PFSK-1 (cell line): ENCODE data around the gene CYTH1.

Experiments used
- FOXP2 ChIP-seq: optimal IDR thresholded peaks from 2 replicates; pipeline ENCODE3; 2011; ENCODE audit warnings: borderline replicate concordance, control low read depth, inconsistent platforms; ENCODE audit not compliant: insufficient read depth; ENCODE audit errors: extremely low read length, extremely low read depth
- POLR2AphosphoS5 ChIP-seq: IDR thresholded peaks from 2 replicates; pipeline ENCODE4 v1.6.1; 2012; ENCODE audit warnings: low read depth, mild to moderate bottlenecking, control low read depth, low read length, moderate library complexity
- SIN3A ChIP-seq: IDR thresholded peaks from 2 replicates; pipeline ENCODE4 v1.6.1; 2012; ENCODE audit warnings: mild to moderate bottlenecking, low read length, moderate library complexity, borderline replicate concordance; ENCODE audit not compliant: insufficient read depth
- TAF1 ChIP-seq: IDR thresholded peaks from 2 replicates; pipeline ENCODE4 v1.6.1; 2012; ENCODE audit warnings: low read length, control low read depth, borderline replicate concordance; ENCODE audit not compliant: insufficient read depth
- TF ChIP-seq, protein P1 (sequence below), 2 experiments: IDR thresholded peaks; 2 replicates each; pipeline versions ENCODE4 v1.6.1 to v1.8.0; 2011 to 2012; ENCODE audit warnings: low read depth in 2 of 2, low read length in 2 of 2, control low read depth in 1 of 2, inconsistent platforms in 1 of 2, mild to moderate bottlenecking in 1 of 2, moderate library complexity in 1 of 2; ENCODE audit not compliant: insufficient read depth in 1 of 2

CYTH1 gene

DNA sequence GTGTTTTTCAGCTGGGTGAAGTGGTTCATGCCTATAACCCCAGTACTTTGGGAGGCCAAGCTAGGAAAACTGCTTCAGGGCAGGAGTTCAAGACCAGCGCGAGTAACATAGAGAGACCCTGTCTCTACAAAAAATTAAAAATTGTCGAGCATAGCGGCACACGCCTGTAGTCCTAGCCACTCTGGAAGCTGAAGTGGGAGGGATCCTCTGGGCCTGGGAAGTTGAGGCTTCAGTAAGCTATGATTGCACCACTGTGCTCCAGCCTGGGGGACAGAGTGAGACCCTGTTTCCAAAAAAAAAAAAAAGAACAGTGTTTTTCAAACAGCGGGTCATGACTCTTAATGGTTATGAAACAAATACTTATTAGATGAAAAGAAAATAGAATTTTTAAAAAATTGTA is 2.3 kb upstream of the CYTH1 start:
- TF ChIP-seq SIN3A (no peak), TAF1 (no peak), POLR2AphosphoS5 (no peak), FOXP2 (no peak)
- TF ChIP-seq, protein P1, sequence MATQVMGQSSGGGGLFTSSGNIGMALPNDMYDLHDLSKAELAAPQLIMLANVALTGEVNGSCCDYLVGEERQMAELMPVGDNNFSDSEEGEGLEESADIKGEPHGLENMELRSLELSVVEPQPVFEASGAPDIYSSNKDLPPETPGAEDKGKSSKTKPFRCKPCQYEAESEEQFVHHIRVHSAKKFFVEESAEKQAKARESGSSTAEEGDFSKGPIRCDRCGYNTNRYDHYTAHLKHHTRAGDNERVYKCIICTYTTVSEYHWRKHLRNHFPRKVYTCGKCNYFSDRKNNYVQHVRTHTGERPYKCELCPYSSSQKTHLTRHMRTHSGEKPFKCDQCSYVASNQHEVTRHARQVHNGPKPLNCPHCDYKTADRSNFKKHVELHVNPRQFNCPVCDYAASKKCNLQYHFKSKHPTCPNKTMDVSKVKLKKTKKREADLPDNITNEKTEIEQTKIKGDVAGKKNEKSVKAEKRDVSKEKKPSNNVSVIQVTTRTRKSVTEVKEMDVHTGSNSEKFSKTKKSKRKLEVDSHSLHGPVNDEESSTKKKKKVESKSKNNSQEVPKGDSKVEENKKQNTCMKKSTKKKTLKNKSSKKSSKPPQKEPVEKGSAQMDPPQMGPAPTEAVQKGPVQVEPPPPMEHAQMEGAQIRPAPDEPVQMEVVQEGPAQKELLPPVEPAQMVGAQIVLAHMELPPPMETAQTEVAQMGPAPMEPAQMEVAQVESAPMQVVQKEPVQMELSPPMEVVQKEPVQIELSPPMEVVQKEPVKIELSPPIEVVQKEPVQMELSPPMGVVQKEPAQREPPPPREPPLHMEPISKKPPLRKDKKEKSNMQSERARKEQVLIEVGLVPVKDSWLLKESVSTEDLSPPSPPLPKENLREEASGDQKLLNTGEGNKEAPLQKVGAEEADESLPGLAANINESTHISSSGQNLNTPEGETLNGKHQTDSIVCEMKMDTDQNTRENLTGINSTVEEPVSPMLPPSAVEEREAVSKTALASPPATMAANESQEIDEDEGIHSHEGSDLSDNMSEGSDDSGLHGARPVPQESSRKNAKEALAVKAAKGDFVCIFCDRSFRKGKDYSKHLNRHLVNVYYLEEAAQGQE (IDR thresholded peaks at IDR 0.05; ENCODE audit: insufficient read depth in 1 of 2, low read depth in 2 of 2, low read length in 2 of 2), result no peak

DNA sequence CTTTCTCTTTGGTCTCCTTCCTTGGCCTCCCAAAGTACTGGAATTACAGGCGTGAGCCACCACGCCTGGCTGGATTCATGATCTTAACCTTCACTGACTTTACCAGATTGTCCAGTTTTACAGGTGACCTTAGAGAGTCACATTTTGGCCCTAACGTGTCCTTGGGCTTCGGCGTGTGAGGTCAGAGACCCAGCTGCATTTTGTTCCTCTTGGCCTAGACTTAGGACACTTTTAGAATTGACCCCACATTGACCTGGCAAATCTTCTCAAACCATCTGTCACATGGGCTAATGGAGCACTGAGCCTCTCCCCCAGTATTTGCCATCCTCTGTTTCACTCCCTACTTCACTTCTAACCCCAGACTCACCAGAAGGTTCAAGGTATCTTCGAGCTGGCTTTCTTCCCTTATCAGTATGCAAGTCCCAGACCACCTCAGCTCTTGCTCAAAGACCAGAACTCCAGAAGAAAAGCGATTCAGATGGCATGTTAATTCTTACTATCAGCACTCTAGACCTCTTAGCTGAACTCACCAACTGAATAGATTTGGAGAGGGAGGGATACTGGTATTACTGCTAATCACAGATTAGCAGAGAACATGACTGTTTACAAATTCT is 1.7 kb upstream of the CYTH1 start:
- TF ChIP-seq, protein P1 (IDR thresholded peaks at IDR 0.05; ENCODE audit: insufficient read depth in 1 of 2, low read depth in 2 of 2, low read length in 2 of 2), result no peak

DNA sequence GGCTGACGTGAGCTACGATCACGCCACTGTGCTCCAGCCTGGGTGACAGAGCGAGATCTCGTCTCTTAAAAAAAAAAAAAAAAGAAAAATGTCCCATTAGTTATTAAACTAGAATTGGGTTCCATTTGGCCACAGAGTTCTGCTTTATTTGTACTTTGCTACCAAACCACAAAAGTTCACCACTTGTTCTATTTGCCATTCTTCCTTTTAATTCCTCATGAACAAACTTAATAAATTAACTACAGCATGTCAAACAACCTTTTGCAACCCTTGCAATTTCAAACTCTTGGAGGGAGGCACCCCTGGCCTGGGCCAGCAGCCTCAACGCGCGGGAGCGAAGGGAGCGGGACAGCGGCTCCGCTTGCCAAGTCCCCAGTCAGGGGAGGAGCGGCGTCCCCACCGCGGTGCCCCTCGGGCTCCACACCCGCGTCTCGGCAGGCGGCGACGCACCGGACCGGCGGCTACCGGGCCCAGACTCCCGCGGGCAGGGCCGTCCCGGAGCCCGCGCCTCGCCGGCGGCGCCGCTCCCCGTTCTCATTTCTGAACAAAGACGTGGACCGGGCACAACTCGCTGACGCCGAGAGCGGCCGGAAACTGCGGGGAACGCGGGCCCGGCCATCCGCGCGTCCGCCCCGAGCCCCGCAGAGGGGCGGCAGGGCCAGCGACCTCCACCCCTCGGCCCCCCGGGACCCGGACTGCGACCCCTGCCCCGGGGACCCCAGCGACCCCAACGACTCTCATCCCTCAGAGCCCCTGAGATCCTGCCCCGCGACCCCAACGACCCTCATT is 775 bp downstream of the CYTH1 start:
- TF ChIP-seq FOXP2, result no peak
- TF ChIP-seq, protein P1 (IDR thresholded peaks at IDR 0.05; ENCODE audit: insufficient read depth in 1 of 2, low read depth in 2 of 2, low read length in 2 of 2), result no peak
- no peak for TF ChIP-seq SIN3A
- no peak for TF ChIP-seq POLR2AphosphoS5
- no peak for TF ChIP-seq TAF1

DNA sequence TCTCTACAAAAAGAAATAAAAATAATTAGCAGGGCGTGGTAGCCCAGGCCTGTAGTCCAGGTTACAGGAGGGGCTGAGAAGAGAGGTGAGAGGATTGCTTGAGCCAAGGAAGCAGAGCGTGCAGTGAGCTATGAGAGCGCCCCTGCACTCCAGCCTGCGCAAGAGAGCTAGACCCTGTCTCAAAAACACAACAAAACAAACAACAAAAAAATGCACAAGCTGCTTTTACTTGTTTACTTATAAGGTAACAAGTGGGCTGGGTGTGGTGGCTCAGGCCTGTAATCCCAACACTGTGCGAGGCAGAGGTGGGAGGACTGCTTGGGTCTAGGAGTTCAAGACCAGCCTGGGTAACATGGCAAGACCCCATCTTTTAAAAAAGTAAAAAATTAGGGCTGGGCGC is 1.7 kb downstream of the CYTH1 start:
- TF ChIP-seq TAF1, result no peak
- no peak for TF ChIP-seq POLR2AphosphoS5
- TF ChIP-seq SIN3A, result no peak

DNA sequence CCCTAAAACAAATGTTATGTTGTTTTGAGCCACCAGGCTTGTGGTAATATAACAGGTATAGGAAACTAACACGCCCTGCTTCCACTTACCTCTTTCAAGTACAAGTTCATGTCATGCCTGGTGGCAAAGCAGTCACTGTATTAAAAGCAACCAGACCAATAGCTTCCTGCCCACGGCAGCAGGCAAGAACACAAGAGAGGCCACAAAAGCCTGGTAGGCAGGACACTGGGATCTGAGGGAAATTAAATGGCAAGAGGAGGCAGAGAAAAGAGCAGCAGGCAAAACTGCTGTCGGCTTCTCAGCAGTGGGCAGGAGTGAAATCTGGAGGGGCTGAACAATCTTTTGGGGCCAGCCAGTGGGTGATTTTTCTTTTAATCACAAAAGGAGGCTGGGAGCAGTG is 2.2 kb downstream of the CYTH1 start:
- TF ChIP-seq TAF1 (no peak), SIN3A (no peak), POLR2AphosphoS5 (no peak), FOXP2 (no peak)
- TF ChIP-seq, protein P1 (IDR thresholded peaks at IDR 0.05; ENCODE audit: insufficient read depth in 1 of 2, low read depth in 2 of 2, low read length in 2 of 2), result no peak
